Jurkat, Clone E6-1 (cell line): ENCODE measurements around the gene UST.
A peak's percentile ranks its signal among the peaks of the same experiment; 100 is the strongest.
"Not testable (repeated sequence)": the region's sequence is repeated elsewhere in the genome, so short reads cannot be mapped to it uniquely, and the experiment has no call there.

Experiments used
- DNase-seq: peaks from one replicate; pipeline ENCODE4 v3.0.0-alpha.2; 2011; ENCODE audit warnings: low read depth, low spot score
- H3K4me3 ChIP-seq: 2 replicates; pipeline ENCODE4 v1.5.1; 2011; ENCODE audit warnings: mild to moderate bottlenecking, low read length, control low read depth, moderate library complexity

UST gene

DNA sequence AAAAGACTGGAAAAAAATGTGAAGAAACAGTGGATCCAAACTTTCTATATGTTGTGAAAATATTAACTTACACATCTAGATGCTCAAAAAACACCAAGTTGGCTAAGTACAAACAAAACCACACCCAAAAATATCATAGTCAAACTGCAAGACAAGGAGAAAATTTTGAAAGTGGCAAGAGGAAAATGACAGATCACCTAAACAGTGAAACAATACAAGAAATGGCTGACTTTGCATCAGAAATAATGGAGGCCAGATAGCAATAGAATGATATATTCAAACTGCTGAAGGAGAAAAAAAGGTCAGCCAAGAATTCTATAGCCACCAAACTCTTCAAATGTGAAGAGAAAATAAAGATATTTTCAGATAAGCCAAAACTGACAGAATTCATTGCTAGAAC is 22.4 kb upstream of the UST start:
- DNase-seq = no peak

DNA sequence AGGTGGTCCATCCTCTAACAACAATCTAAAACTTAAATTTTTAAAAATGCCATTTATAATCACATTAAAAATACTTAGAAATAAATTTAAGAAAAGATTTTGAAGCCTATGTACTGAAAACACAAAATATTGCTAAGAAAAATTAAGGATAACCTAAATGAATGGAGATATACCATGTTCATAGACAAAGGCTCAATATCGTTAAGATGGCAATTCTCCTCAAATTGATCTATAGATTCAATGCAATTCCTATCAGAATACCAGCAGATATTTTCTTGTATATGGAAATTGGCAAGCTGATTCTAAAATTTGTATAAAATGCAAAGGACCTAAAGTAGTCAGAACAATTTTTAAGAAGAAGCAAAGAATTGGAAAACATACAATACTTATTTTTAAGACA is 19.7 kb upstream of the UST start:
- H3K4me3 ChIP-seq = no peak overlapping the region

More for the DNA sequence above, 22.4 kb upstream of the UST start:
- no peak overlapping the region for H3K4me3 ChIP-seq

DNA sequence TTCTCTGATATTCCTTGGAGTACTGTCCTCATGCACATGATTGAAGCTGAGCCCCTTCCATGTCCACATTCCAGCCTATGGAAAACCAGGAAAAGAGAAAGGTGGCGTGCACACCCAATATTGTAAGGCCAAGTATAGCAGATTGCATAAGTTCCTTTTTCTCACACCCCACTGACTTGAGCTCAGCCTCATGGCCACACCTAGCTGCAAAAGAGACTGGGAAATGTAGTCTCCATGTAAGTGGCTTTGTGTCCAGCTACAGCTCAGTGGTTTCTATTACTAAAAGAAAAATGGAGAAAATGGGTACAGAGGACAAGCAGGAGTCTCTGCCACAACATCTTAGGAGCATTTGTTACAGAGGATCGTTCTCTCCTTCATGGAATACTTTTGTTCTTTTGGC is 10.8 kb upstream of the UST start:
- DNase-seq = no peak
- H3K4me3 ChIP-seq = no peak overlapping the region

More for the DNA sequence above, 19.7 kb upstream of the UST start:
- DNase-seq = no peak

DNA sequence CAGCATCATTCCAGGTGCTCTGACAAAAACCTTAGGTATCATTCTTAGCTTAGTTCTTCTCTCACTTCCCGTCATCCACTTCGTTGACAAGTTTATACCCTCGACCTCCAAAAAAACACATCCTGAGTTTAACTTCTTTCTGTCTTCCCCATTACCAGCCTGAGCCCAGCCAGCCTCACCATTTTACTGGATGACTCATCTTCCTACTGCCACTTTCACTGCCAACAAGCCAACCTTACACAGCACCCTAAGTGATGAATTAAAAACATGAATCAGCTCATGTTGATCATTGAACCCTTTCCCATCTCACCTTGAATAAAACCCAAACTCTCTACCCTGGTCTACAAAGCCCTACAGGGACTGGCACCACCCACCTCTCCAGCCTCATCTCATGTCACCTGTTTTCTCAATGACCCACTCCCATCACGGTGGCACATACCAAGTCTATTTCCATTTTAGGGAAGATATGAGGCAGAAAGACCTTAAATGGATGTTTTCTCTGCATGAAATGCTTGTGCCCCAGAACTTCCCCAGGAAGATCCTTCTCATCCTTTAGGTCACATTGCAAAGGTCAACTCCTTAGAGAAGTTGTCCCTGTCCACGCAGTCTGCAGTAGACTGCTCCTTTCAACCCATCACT is 9.9 kb upstream of the UST start:
- no peak overlapping the region for H3K4me3 ChIP-seq
- DNase-seq = no peak

DNA sequence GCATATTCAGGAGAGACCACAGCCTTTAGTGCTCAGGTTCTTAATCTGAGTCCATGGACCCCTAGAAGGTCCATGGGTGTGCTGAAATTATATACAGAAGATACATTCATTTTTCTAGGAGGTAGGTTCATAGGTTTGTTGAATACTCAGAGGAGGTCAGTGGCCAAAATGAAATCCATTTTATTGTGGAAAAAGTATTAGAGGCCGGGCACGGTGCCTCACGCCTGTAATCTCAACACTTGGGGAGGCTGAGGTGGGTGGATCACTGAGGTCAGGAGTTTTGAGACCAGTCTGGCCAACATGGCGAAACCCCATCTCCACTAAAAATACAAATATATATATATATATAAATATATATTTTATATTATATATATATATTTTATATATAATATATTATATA is 9.0 kb upstream of the UST start:
- H3K4me3 ChIP-seq = no peak overlapping the region
- DNase-seq = no peak

DNA sequence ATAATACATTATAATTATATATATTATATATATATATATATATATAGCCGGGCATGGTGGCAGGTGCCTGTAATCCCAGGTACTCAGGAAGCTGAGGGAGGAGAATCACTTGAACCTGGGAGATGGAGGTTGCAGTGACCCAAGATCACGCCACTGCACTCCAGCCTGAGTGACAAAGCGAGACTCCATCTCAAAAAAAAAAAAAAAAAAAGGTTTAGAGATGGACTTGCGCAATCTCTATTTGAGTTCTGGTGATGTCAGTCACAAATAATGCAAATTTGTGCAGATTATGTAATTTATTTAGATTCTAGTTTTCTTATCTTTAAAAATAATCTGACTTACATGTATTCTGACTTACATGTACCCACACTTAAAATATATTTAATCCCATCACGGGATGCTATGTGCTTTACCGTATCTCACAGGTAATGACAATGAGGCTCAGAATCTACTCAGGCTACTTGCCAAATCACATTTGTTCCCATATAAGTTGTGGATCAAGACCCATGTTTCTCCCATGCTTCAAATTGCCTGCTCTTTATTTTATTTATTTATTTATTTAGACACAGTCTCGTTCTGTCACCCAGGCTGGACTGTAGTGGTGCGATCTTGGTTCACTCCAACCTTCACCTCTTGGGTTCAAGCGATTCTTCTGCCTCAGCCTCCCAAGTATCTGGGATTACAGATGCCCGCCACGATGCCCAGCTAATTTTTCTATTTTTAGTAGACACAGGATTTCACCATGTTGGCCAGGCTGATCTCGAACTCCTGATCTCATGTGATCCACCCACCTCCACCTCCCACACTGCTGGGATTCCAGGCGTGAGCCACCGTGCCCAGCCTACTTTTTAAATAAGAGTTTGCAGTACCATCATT is 7.6 kb upstream of the UST start:
- DNase-seq = no peak
- no peak overlapping the region for H3K4me3 ChIP-seq

DNA sequence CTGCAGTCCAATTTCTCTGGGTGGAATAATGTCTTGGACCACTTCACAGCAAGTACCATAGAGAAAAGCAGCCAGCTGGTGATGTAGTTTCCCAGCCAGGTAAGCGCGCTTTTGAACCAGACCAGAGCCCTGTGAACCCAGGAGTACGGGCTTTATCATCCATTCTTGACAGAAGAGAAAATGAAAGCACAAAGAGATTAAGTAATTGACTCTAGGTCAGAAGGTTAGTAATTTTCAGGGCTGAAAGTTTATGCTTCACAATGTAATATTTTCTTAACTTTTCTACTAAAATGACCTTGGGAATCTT is 7.1 kb upstream of the UST start:
- no peak overlapping the region for H3K4me3 ChIP-seq
- no peak for DNase-seq

DNA sequence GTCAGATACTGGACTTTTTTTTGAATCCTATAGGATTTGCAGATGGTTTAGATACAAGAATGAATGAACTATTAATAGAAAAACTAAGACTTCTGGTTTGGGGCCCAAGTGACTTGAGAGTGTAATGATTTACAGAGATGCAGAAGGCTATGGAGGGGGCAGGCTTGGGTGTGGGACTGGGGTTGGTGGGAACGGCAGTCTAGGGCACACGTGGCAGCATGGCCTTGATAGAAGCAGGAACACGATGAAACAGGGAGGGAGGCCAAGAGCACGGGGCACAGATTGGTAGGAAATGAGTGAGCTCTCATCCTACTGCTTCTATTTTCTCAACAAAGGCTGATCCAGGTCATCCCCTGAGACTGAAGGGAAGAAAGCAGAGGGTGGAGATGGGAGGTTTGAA is 3.4 kb upstream of the UST start:
- no peak for DNase-seq

DNA sequence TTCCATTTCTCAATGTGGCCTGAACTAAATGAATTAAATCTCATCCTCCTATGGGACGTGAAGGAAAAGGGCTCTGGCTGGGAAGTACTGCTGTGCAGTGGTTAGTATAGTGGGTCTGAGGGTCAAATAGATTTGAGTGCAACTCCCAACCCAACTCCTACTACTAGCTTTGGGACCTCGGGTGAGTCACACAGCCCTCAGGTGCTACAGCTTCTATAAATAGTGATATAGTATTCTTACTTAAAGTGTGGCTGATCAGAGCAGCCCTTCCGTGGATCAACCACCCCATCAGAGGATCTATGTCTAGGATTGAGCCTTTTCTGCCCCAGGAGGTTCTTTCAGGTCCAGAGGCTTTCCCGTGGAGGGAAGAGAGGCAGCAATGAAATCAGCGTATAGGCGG is 904 bp upstream of the UST start:
- DNase-seq = no peak
- peak overlapping the region; percentile 68 for H3K4me3 ChIP-seq

More for the DNA sequence above, 3.4 kb upstream of the UST start:
- no peak overlapping the region for H3K4me3 ChIP-seq

DNA sequence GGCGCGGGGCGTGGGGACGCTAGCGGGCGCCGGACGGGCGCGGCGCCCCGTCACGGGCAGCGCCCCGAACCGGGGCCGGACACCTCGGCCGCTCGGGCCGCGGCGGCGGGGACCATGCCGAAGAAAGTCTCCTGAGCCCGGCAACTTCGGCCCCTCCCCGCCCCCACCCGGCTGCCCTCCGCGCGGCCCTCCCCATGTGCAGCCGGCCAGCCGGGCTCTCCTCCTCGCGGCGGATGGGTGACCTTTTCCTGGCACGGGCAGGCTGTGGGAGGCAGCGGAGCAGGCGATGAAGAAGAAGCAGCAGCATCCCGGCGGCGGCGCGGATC is 278 bp downstream of the UST start:
- H3K4me3 ChIP-seq = peak overlapping the region; percentile 68
- no peak for DNase-seq

DNA sequence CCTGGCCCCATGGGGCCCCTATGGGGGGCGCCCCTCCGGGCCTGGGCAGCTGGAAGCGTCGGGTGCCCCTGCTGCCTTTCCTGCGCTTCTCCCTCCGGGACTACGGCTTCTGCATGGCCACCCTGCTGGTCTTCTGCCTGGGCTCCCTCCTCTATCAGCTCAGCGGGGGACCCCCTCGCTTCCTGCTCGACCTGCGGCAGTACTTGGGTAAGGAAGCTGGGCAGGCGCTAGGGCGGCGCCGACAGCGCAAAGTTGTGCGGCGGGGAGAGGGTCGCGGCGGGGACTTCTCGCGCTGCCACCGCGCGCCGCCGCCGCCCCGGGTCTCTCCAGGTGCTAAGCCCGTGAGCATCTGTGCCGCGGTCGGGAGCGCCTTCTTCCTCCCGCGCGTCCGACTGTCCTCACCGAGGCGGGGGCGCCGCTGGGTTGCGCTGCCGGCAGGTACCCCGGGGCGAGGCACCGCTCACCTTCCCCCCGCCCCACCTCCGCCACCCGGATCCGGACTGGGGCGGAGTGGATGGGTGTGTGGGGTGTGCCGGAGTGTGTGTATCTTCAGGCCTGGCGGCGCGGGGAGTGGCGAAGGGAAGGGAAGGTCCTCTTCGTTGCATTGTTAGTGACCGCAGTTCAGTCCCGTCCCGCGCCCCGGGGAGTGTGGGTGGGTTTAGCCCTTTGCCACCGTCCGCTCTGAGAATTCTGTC is 788 bp downstream of the UST start:
- H3K4me3 ChIP-seq = peak overlapping the region; percentile 68
- no peak for DNase-seq

DNA sequence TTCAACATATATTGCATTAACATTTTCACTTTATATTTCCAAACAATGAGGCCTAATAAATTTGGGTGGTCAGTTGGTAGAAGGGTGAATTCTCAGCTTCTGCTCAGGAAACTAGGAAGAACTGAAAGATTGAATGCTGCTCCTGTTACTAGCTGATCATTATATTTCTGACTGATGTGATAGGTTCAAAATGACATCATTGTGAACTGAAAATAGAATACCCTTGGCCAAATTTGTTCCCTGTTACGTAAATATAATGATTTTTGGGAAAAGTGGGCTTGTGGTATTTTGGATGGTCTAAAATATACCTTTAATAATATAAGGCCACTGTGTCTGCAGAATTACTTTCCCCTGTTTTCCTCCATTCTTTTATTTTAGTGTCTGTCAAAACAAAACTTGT is 2.8 kb downstream of the UST start:
- no peak overlapping the region for H3K4me3 ChIP-seq
- DNase-seq = no peak

DNA sequence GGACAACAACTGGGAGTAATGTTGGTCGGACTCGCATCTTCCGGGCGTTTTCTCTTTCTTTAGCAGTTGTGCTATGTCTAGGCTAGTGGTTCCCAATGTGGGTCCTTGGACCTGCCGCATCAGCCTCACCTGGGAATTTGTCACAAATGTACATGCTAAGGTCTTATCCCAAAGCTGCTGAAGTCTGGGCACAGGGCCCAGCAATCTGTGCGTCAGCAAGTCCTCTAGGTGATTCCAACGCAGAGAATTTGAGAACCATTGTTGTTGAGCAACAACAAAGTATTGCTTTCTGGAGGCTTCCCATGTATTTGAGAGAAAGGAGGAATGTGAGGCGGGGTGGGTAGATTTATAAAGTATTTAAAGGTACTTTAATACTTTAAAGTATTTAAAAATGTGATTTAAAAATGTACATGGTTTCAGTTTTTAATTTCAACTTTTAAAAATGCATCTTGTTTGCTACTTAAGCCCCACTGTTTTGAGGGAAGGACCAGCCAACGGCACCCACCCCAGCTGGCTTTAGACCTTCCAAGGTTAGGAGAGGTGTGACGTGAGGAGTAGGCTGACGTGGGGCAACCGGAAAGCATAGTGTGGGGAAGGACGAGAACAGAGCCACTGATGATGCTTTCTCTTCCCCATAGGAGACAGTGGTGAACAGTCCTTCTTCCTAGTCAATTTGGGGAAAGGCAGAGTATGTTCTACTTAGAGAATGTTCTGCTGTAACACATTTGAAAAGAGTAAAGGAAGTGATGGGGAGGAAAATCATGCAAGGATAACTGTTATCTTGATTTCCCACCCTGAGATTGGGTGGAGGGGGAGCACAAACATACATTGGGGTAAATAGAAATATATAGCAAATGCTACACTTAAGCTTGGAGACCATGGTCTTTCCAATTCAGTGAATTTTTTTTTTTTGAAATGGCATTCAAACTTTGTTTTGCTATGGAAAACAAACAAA is 4.3 kb downstream of the UST start:
- no peak for DNase-seq
- H3K4me3 ChIP-seq = no peak overlapping the region

DNA sequence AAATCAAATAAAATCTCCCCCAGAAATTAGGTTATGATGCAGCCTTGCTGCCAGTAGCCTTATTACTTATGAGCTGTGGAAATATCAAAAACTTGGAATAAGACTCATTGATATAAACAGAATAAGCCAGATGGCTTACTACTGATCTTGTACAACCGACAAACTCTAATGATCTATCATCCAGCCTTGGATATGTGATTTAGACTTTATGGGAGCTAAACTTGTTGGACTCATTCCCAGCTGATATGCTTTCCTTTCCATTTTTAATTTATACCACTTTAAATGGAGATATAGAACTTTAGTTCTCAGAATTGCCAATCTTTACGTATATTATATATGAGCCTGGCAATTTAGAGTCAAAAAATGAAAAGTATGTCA is 5.0 kb downstream of the UST start:
- no peak for DNase-seq

DNA sequence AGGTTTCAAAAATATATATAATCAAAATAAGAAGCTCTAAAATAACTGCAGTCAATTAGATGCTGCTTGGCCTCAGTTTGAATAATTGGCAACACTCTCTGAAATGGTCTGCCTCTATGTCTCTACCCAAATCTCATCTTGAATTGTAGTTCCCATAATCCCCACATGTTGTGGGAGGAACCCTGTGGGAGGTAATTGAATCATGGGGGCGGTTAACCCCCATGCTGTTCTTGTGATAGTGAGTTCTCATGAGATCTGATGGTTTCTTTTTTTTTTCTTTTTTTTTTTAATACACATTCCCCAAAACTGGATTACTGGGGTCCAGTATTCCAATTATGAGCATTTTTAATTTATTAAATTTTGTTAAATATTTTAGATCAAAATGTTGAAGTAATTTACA is 8.5 kb downstream of the UST start:
- not testable (repeated sequence) for DNase-seq, H3K4me3 ChIP-seq

More for the DNA sequence above, 5.0 kb downstream of the UST start:
- H3K4me3 ChIP-seq = no peak overlapping the region

DNA sequence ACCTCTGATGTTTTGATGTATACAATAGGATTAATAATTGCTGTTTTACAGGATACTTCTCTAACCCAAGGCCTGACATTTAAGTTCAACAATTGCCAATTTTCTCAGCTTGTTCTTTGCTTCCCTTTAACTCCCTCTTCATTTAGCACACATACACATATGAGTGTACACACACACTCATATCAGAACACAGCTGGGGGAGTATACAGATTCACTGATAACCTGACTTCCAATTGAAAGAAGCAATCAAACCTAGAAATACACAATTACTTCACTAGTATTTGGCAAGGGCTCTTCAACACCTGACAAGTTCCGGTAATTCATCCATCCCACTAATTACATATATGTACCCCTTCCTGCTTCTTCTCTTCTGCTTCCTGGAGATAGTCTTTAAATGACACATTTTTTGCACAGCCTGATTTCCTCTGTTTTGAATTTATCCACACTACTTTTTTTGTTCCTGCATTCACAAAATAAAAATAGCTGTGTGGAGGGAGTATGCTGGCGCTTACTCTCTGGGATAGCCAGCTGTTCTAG is 11.2 kb downstream of the UST start:
- no peak for DNase-seq
- H3K4me3 ChIP-seq = no peak overlapping the region

DNA sequence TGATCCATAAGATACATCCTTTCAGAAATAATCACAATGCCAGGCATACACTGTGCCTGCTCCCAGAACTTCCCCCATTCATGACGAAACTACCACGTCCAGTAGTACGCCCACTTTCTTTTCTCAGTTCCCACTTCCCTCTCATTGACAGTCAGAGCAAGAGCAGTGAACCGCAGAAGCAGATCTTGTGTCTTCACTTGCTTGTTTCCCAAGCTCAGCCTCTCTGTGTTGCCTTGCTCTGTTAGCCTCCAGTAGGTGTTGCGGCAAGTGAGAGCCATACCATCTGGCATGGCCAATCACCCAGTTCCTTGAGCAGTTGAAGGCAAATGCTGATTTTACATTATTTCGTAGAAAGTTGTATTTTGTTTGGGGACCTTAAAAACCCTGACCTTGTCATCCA is 11.7 kb downstream of the UST start:
- DNase-seq = peak; percentile 77
- H3K4me3 ChIP-seq = no peak overlapping the region; the same call in 1 of the 2 replicates

DNA sequence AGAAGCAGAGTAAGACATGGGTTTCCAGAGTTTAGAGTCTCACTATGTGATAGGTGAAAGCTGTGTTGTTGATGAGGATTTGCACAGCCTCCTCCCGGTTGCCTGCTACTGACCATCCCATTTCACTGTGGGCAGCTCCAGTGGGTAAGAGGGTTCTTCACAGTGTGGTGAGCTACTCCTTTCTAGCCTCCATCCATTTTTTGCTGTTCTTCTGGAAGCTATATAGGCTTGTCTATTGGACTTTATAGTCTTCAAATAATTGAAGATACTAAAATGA is 13.4 kb downstream of the UST start:
- no peak for DNase-seq
- peak overlapping the region; percentile 35 for H3K4me3 ChIP-seq
